HEK293 (cell line): Measurements from ENCODE around the gene STON2.

Source experiments
- CTCF ChIA-PET: fragments of 350-600 bp; formaldehyde crosslinking; extraction: SDS; loops from one replicate; lab custom pipeline; 2021; ENCODE audit warnings: antibody characterized with exemption; lab: Yijun Ruan, JAX
- POLR2A ChIA-PET: fragments of 300-600 bp; formaldehyde crosslinking; extraction: SDS; loops from one replicate; lab custom pipeline; 2020; ENCODE audit warnings: antibody characterized with exemption, inconsistent platforms; lab: Yijun Ruan, JAX
- H3K27ac ChIP-seq: fragments of 200-500 bp; sonication (Bioruptor generic); 2 replicates; pipeline ENCODE4 v1.5.1; 2014; ENCODE audit warnings: low read depth, low read length, control low read depth, inconsistent platforms; ENCODE audit errors: extremely low read depth
- H3K36me3 ChIP-seq, 2 experiments: fragments of 200-500 bp in 1 of 2; sonication (Bioruptor generic) in 1 of 2; 1 replicate in 1 of 2; 2 replicates in 1 of 2; pipeline ENCODE4 v1.5.1; 2014 to 2017; ENCODE audit warnings: inconsistent platforms in 2 of 2, low read length in 2 of 2; ENCODE audit not compliant: control insufficient read depth in 2 of 2, insufficient read depth in 1 of 2
- H3K4me1 ChIP-seq: fragments of 200-500 bp; sonication (Bioruptor generic); 2 replicates; pipeline ENCODE4 v1.5.1; 2014; ENCODE audit warnings: mild to moderate bottlenecking, low read length, inconsistent platforms; ENCODE audit not compliant: control insufficient read depth, insufficient read depth
- H3K4me3 ChIP-seq: 2 replicates; pipeline ENCODE4 v1.5.1; 2011; ENCODE audit warnings: low read depth, mild to moderate bottlenecking, control low read depth, low read length, moderate library complexity
- H3K9me3 ChIP-seq: fragments of 200-500 bp; sonication (Bioruptor generic); 2 replicates; pipeline ENCODE4 v1.5.1; 2014; ENCODE audit warnings: low read depth, low read length, inconsistent platforms; ENCODE audit not compliant: control insufficient read depth, insufficient read depth
- BCL11B ChIP-seq: fragments of 450-650 bp; formaldehyde crosslinking; IDR thresholded peaks from 2 replicates; pipeline ENCODE4 v1.5.1; 2016; ENCODE audit warnings: low read depth, missing biosample characterization, missing genetic modification characterization
- GLI4 ChIP-seq: fragments of 450-650 bp; formaldehyde crosslinking; IDR thresholded peaks from 2 replicates; pipeline ENCODE4 v1.5.1; 2016; ENCODE audit warnings: missing biosample characterization, missing genetic modification characterization
- HOXA7 ChIP-seq: sonication (generic); formaldehyde crosslinking; IDR thresholded peaks from 2 replicates; pipeline ENCODE4 v1.8.1; 2022; ENCODE audit warnings: missing genetic modification reagents, borderline replicate concordance
- PRDM1 ChIP-seq: fragments of 450-650 bp; formaldehyde crosslinking; IDR thresholded peaks from 2 replicates; pipeline ENCODE4; 2016; ENCODE audit warnings: missing biosample characterization, missing genetic modification characterization
- TSHZ1 ChIP-seq: fragments of 450-650 bp; formaldehyde crosslinking; IDR thresholded peaks from 2 replicates; pipeline ENCODE4 v1.5.1; 2016; ENCODE audit warnings: missing biosample characterization, missing genetic modification characterization, borderline replicate concordance
- WT1 ChIP-seq: fragments of 450-650 bp; formaldehyde crosslinking; IDR thresholded peaks from 2 replicates; pipeline ENCODE4 v1.5.1; 2016; ENCODE audit warnings: missing biosample characterization, missing genetic modification characterization
- YY2 ChIP-seq: fragments of 450-650 bp; formaldehyde crosslinking; IDR thresholded peaks from 2 replicates; pipeline ENCODE4 v1.5.1; 2016; ENCODE audit warnings: missing biosample characterization, missing genetic modification characterization
- ZBTB21 ChIP-seq: fragments of 450-650 bp; formaldehyde crosslinking; IDR thresholded peaks from 2 replicates; pipeline ENCODE4 v1.5.1; 2017; ENCODE audit warnings: missing biosample characterization, missing genetic modification characterization
- ZBTB49 ChIP-seq: fragments of 450-650 bp; formaldehyde crosslinking; IDR thresholded peaks from 2 replicates; pipeline ENCODE4 v1.5.1; 2016; ENCODE audit warnings: missing biosample characterization, missing genetic modification characterization, low read depth
- ZNF169 ChIP-seq: fragments of 450-650 bp; formaldehyde crosslinking; IDR thresholded peaks from 2 replicates; pipeline ENCODE4 v1.5.1; 2016; ENCODE audit warnings: missing biosample characterization, missing genetic modification characterization
- ZNF19 ChIP-seq: fragments of 450-650 bp; formaldehyde crosslinking; IDR thresholded peaks from 2 replicates; pipeline ENCODE4; 2016; ENCODE audit warnings: missing biosample characterization, missing genetic modification characterization, low read depth
- ZNF274 ChIP-seq, 2 experiments: fragments of 200-500 bp in 1 of 2; fragments of 450-650 bp in 1 of 2; sonication (Bioruptor generic) in 1 of 2; formaldehyde crosslinking in 1 of 2; IDR thresholded peaks; 2 replicates each; pipeline versions ENCODE4 v1.5.1 to v1.6.1; 2014 to 2016; ENCODE audit warnings: borderline replicate concordance in 1 of 2, inconsistent platforms in 1 of 2, low read length in 1 of 2, missing biosample characterization in 1 of 2, missing genetic modification characterization in 1 of 2
- ZNF302 ChIP-seq: fragments of 450-650 bp; formaldehyde crosslinking; IDR thresholded peaks from 2 replicates; pipeline ENCODE4 v1.5.1; 2016; ENCODE audit warnings: missing biosample characterization, missing genetic modification characterization, low read depth
- ZNF354C ChIP-seq: fragments of 450-650 bp; formaldehyde crosslinking; IDR thresholded peaks from 2 replicates; pipeline ENCODE4 v1.5.1; 2016; ENCODE audit warnings: missing biosample characterization, missing genetic modification characterization, low read depth, borderline replicate concordance
- ZNF37A ChIP-seq: fragments of 450-650 bp; IDR thresholded peaks from 2 replicates; pipeline ENCODE4 v1.5.1; 2018; ENCODE audit warnings: missing biosample characterization, missing genetic modification characterization
- ZNF391 ChIP-seq: fragments of 450-650 bp; formaldehyde crosslinking; IDR thresholded peaks from 2 replicates; pipeline ENCODE4 v1.5.1; 2016; ENCODE audit warnings: low read depth, missing biosample characterization, missing genetic modification characterization, borderline replicate concordance
- ZNF433 ChIP-seq: fragments of 450-650 bp; formaldehyde crosslinking; IDR thresholded peaks from 2 replicates; pipeline ENCODE4 v1.5.1; 2016; ENCODE audit warnings: missing biosample characterization, missing genetic modification characterization, low read depth
- ZNF501 ChIP-seq: fragments of 450-650 bp; formaldehyde crosslinking; IDR thresholded peaks from 2 replicates; pipeline ENCODE4 v1.5.1; 2016; ENCODE audit warnings: missing biosample characterization, missing genetic modification characterization
- ZNF530 ChIP-seq: fragments of 450-650 bp; formaldehyde crosslinking; IDR thresholded peaks from 2 replicates; pipeline ENCODE4 v1.5.1; 2016; ENCODE audit warnings: low read depth, missing biosample characterization, missing genetic modification characterization
- ZNF549 ChIP-seq: fragments of 450-650 bp; IDR thresholded peaks from 2 replicates; pipeline ENCODE4 v1.5.1; 2018; ENCODE audit warnings: missing biosample characterization, missing genetic modification characterization, mild to moderate bottlenecking, inconsistent platforms, moderate library complexity
- ZNF843 ChIP-seq: fragments of 450-650 bp; formaldehyde crosslinking; IDR thresholded peaks from 2 replicates; pipeline ENCODE4 v1.5.1; 2016; ENCODE audit warnings: missing biosample characterization, missing genetic modification characterization
- TF ChIP-seq, protein P1 (sequence below): fragments of 450-650 bp; formaldehyde crosslinking; IDR thresholded peaks from 2 replicates; pipeline ENCODE4 v1.5.1; 2016; ENCODE audit warnings: missing biosample characterization, missing genetic modification characterization
- TF ChIP-seq, protein P2 (sequence below): fragments of 450-650 bp; formaldehyde crosslinking; IDR thresholded peaks from 2 replicates; pipeline ENCODE4 v1.5.1; 2016; ENCODE audit warnings: missing biosample characterization, missing genetic modification characterization

The STON2 gene, protein sequence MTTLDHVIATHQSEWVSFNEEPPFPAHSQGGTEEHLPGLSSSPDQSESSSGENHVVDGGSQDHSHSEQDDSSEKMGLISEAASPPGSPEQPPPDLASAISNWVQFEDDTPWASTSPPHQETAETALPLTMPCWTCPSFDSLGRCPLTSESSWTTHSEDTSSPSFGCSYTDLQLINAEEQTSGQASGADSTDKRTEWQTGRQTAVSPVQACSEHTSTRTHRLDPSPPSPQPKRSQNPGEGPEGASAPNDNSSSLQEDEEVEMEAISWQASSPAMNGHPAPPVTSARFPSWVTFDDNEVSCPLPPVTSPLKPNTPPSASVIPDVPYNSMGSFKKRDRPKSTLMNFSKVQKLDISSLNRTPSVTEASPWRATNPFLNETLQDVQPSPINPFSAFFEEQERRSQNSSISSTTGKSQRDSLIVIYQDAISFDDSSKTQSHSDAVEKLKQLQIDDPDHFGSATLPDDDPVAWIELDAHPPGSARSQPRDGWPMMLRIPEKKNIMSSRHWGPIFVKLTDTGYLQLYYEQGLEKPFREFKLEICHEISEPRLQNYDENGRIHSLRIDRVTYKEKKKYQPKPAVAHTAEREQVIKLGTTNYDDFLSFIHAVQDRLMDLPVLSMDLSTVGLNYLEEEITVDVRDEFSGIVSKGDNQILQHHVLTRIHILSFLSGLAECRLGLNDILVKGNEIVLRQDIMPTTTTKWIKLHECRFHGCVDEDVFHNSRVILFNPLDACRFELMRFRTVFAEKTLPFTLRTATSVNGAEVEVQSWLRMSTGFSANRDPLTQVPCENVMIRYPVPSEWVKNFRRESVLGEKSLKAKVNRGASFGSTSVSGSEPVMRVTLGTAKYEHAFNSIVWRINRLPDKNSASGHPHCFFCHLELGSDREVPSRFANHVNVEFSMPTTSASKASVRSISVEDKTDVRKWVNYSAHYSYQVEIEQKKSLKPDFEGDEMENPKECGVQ

GRCh38 chr14:81400202-81400678 lies at the start of gene STON2:
STON2 (minus strand) TSS chr14:81400324; CDS start chr14:81398382, 1,942 bp downstream.
- Histone ChIP-seq H3K4me3 (no peak within 1 kb of the TSS), H3K4me1 (peaks cover 17% of the 10 kb centered on the region), H3K27ac (peak within 1 kb of the TSS; percentile 33; the same call in 1 of the 2 replicates), H3K36me3 (peaks cover 0 to 18% of the 10 kb centered on the region in 2 experiments; a peak in 2 of 3 replicates), H3K9me3 (no peaks in the 10 kb centered on the region)
- POLR2A ChIA-PET = interaction anchor here (0.6 kb wide), 1 partner anchor 57 kb away, joined by 4 read pairs; no protein-coding TSS in a partner anchor
- CTCF ChIA-PET = no interaction called here
- TF ChIP-seq ZNF274 (IDR thresholded peaks at IDR 0.05; ENCODE audit: low read length) (no peak), ZNF274 (tag by site-specific recombination; IDR thresholded peaks at IDR 0.05; ENCODE audit: borderline replicate concordance) (no peak), BCL11B (no peak), YY2 (no peak), ZNF302 (tag by site-specific recombination) (no peak), GLI4 (tag by site-specific recombination) (no peak), ZNF354C (tag by site-specific recombination) (no peak), ZNF391 (no peak), ZNF19 (tag by site-specific recombination) (no peak), ZNF433 (tag by site-specific recombination) (no peak), TSHZ1 (tag by site-specific recombination) (peak; percentile 68; the same call in 1 of the 2 replicates), ZNF37A (no peak), ZNF169 (tag by site-specific recombination) (no peak), ZNF549 (tag by site-specific recombination) (no peak), ZNF530 (tag by site-specific recombination) (no peak), WT1 (tag by site-specific recombination) (peak; percentile 39; the same call in 1 of the 2 replicates), ZBTB49 (tag by site-specific recombination) (no peak), PRDM1 (no peak), ZNF843 (tag by site-specific recombination) (no peak), HOXA7 (CRISPR knock-in tag) (no peak), ZNF501 (no peak), ZBTB21 (no peak)
- TF ChIP-seq, protein P1, sequence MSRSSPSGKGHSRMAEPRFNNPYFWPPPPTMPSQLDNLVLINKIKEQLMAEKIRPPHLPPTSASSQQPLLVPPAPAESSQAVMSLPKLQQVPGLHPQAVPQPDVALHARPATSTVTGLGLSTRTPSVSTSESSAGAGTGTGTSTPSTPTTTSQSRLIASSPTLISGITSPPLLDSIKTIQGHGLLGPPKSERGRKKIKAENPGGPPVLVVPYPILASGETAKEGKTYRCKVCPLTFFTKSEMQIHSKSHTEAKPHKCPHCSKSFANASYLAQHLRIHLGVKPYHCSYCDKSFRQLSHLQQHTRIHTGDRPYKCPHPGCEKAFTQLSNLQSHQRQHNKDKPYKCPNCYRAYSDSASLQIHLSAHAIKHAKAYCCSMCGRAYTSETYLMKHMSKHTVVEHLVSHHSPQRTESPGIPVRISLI (tag by site-specific recombination) = peak; percentile 72; the same call in 1 of the 2 replicates
- TF ChIP-seq, protein P2, sequence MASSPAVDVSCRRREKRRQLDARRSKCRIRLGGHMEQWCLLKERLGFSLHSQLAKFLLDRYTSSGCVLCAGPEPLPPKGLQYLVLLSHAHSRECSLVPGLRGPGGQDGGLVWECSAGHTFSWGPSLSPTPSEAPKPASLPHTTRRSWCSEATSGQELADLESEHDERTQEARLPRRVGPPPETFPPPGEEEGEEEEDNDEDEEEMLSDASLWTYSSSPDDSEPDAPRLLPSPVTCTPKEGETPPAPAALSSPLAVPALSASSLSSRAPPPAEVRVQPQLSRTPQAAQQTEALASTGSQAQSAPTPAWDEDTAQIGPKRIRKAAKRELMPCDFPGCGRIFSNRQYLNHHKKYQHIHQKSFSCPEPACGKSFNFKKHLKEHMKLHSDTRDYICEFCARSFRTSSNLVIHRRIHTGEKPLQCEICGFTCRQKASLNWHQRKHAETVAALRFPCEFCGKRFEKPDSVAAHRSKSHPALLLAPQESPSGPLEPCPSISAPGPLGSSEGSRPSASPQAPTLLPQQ (tag by site-specific recombination) = peak; percentile 23; the same call in 1 of the 2 replicates
